ENCODE results near the gene TWSG1. TPM values are rescaled to one million over a fixed set of nuclear protein-coding genes. Genes with fewer than 3 reads are reported as not detected.

Gene TWSG1
- total RNA-seq, 3 donors from 2014 or later: 34.4 to 45.9 (median 42.7) TPM

- Histone ChIP-seq H3K27ac (no peak overlapping the region), H3K9me3 (no peaks in the 10 kb centered on the region), H3K4me3 (no peak overlapping the region), H3K36me3 (no peaks in the 10 kb centered on the region), H3K27me3 (no peaks in the 10 kb centered on the region), H3K4me1 (no peaks in the 10 kb centered on the region)
- intact Hi-C loops (cut with DNase I; ENCODE audit: low total_unique reads): no loop called here
- TF ChIP-seq, protein P1, sequence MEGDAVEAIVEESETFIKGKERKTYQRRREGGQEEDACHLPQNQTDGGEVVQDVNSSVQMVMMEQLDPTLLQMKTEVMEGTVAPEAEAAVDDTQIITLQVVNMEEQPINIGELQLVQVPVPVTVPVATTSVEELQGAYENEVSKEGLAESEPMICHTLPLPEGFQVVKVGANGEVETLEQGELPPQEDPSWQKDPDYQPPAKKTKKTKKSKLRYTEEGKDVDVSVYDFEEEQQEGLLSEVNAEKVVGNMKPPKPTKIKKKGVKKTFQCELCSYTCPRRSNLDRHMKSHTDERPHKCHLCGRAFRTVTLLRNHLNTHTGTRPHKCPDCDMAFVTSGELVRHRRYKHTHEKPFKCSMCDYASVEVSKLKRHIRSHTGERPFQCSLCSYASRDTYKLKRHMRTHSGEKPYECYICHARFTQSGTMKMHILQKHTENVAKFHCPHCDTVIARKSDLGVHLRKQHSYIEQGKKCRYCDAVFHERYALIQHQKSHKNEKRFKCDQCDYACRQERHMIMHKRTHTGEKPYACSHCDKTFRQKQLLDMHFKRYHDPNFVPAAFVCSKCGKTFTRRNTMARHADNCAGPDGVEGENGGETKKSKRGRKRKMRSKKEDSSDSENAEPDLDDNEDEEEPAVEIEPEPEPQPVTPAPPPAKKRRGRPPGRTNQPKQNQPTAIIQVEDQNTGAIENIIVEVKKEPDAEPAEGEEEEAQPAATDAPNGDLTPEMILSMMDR (IDR thresholded peaks at IDR 0.05): no peak
- no peak for TF ChIP-seq POLR2AphosphoS5 (IDR thresholded peaks at IDR 0.05)
- DNase-seq (ENCODE audit: low spot score in 2 of 2): no peak
Measured at GRCh38 chr18:9437672-9438071, 103.1 kb downstream of the TWSG1 start.

GRCh38 chr18:9441061-9441460, 106.5 kb downstream of the TWSG1 start:
- intact Hi-C loops (cut with DNase I; ENCODE audit: low total_unique reads): no loop called here
- DNase-seq (ENCODE audit: low spot score in 2 of 2): no peak
- Histone ChIP-seq H3K27ac (no peak overlapping the region), H3K36me3 (no peaks in the 10 kb centered on the region), H3K4me3 (no peak overlapping the region), H3K4me1 (no peaks in the 10 kb centered on the region), H3K9me3 (no peaks in the 10 kb centered on the region), H3K27me3 (no peaks in the 10 kb centered on the region)
- TF ChIP-seq, protein P1 (IDR thresholded peaks at IDR 0.05): no peak
- no peak for TF ChIP-seq POLR2AphosphoS5 (IDR thresholded peaks at IDR 0.05)
- no peak for TF ChIP-seq POLR2A (IDR thresholded peaks at IDR 0.05)

- Histone ChIP-seq H3K4me3 (no peak overlapping the region), H3K4me1 (no peaks in the 10 kb centered on the region), H3K36me3 (no peaks in the 10 kb centered on the region), H3K27me3 (no peaks in the 10 kb centered on the region), H3K9me3 (peaks cover 0 to 9% of the 10 kb centered on the region in 2 donors), H3K27ac (no peak overlapping the region)
- no peak for DNase-seq (ENCODE audit: low spot score in 2 of 2)
- intact Hi-C loops (cut with DNase I; ENCODE audit: low total_unique reads): no loop called here
- no peak for TF ChIP-seq POLR2AphosphoS5 (IDR thresholded peaks at IDR 0.05)
- TF ChIP-seq, protein P1 (IDR thresholded peaks at IDR 0.05): no peak
- TF ChIP-seq POLR2A (IDR thresholded peaks at IDR 0.05): no peak
Measured at GRCh38 chr18:9444549-9444948, 110.0 kb downstream of the TWSG1 start.

DNA sequence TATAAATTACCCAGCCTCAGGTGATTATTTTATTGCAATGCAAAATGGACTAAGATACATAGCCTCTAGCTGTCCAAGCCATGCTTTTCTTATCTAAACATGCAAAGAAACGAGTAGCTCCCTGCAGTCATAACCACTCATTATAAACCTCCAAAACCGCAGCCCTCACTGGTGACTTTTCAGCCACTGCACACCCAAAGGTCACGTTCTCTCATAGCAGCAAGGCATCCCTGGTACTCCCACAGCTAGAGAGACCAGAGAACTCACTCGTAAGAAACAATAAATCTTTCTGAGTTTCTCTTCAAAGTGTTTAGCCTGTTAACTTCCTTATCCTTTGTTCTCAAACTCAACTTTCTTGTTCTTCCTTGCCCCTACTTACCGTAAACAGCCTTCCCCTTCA, 112.3 kb downstream of the TWSG1 start:
- intact Hi-C loops (cut with DNase I; ENCODE audit: low total_unique reads): no loop called here
- peaks cover 0 to 9% of the 10 kb centered on the region in 2 donors for H3K9me3 ChIP-seq
- TF ChIP-seq, protein P1 (IDR thresholded peaks at IDR 0.05): no peak
- TF ChIP-seq POLR2A (IDR thresholded peaks at IDR 0.05) (no peak), POLR2AphosphoS5 (IDR thresholded peaks at IDR 0.05) (no peak)
- no peaks in the 10 kb centered on the region for H3K36me3 ChIP-seq
- no peaks in the 10 kb centered on the region for H3K27me3 ChIP-seq
- no peak for DNase-seq (ENCODE audit: low spot score in 2 of 2)
- no peaks in the 10 kb centered on the region for H3K4me1 ChIP-seq
- H3K4me3 ChIP-seq: no peak overlapping the region
- no peak overlapping the region for H3K27ac ChIP-seq

- Histone ChIP-seq H3K4me3 (no peak overlapping the region), H3K36me3 (no peaks in the 10 kb centered on the region), H3K9me3 (peaks cover 0 to 9% of the 10 kb centered on the region in 2 donors), H3K27ac (no peak overlapping the region), H3K4me1 (no peaks in the 10 kb centered on the region), H3K27me3 (no peaks in the 10 kb centered on the region)
- TF ChIP-seq POLR2AphosphoS5 (IDR thresholded peaks at IDR 0.05) (no peak), POLR2A (IDR thresholded peaks at IDR 0.05) (no peak)
- TF ChIP-seq, protein P1 (IDR thresholded peaks at IDR 0.05): no peak
- no peak for DNase-seq (ENCODE audit: low spot score in 2 of 2)
- intact Hi-C loops (cut with DNase I; ENCODE audit: low total_unique reads): no loop called here
Measured at GRCh38 chr18:9447334-9447733, 112.8 kb downstream of the TWSG1 start.

Measured in breast epithelium (tissue), 4 donors.